Measurements from ENCODE around the gene ACTR1A.

- TF ChIP-seq CTCF (IDR thresholded peaks at IDR 0.05; ENCODE audit: low read length), result no peak
- no peak for TF ChIP-seq EZH2 (IDR thresholded peaks at IDR 0.05; ENCODE audit: borderline replicate concordance, low read length)
Measured at GRCh38 chr10:102476466-102477141, 25.9 kb downstream of the ACTR1A start.

Measured in OCI-LY1 (cell line).